Right cardiac atrium (tissue), 5 donors: ENCODE results near the gene PREX1. TPM values are rescaled to one million over a fixed set of nuclear protein-coding genes. Genes with fewer than 3 reads are reported as not detected.

Source experiments
- ATAC-seq, 2 donors: fragments of 200-7000 bp; cut with Tn5 transposase; one replicate each; pipeline versions ENCODE4 v1.8.0 to v1.9.1; 2020; ENCODE audit warnings: moderate library complexity in 2 of 2, mild to moderate bottlenecking in 1 of 2
- DNase-seq, 3 donors: peaks; one replicate each; pipeline ENCODE4 v3.0.0-alpha.2; 2020
- H3K27ac ChIP-seq: one replicate; pipeline ENCODE4 v1.5.1; 2013; ENCODE audit warnings: mild to moderate bottlenecking, low read length, control low read depth, moderate library complexity
- H3K27me3 ChIP-seq: one replicate; pipeline ENCODE4 v1.6.1; 2013; ENCODE audit not compliant: control insufficient read depth, insufficient read depth
- H3K4me1 ChIP-seq: one replicate; pipeline ENCODE4 v1.6.1; 2013; ENCODE audit warnings: low read length; ENCODE audit not compliant: control insufficient read depth, insufficient read depth
- H3K4me3 ChIP-seq: one replicate; pipeline ENCODE4 v1.5.1; 2013; ENCODE audit warnings: low read length, control low read depth
- H3K9me3 ChIP-seq: one replicate; pipeline ENCODE4 v1.6.1; 2013; ENCODE audit warnings: low read length; ENCODE audit not compliant: control insufficient read depth
- WGBS: extraction: QIAGEN DNeasy Blood & Tissue Kit; methylation state at CpG from one replicate; pipeline ENCODE4 v1.1.7; 2013; 5-methylcytosine and 5-hydroxymethylcytosine counted together
- intact Hi-C, 4 donors: fragments of 100-400 bp; cut with DNase I; formaldehyde crosslinking; loops; one replicate each; pipeline versions ENCODE4 v1.11.0 to v1.14.0; 2022 to 2023
- polyA plus RNA-seq: library from polyadenylated mRNA; stranded (reverse); fragments of 200-250 nt; gene quantifications from one replicate; pipeline ENCODE4 v1.2.3, GENCODE V29; 2013
- total RNA-seq, 4 donors: library from RNA; stranded (reverse); fragmentation: NEBNext Ultra II Directional; extraction: Animal tissue kit (Norgen Biotek cat#: 25700); gene quantifications; one replicate each; pipeline ENCODE4 v1.2.1, GENCODE V29; 2021
- donor health status: healthy with polysubstance abuse.
- donor health status: DM: no; HTN: yes; CAD: no.
- donor health status: DM: no; HTN: no; CAD: no.
- donor health status: DM: no; HTN: yes; CAD: no; lungs with severe emphysema.
- donor health status: DM: yes; HTN: yes; CAD: no.

PREX1 gene
- total and polyA plus RNA-seq, 5 donors = 9.0 to 16.2 (median 13.9) TPM

DNA sequence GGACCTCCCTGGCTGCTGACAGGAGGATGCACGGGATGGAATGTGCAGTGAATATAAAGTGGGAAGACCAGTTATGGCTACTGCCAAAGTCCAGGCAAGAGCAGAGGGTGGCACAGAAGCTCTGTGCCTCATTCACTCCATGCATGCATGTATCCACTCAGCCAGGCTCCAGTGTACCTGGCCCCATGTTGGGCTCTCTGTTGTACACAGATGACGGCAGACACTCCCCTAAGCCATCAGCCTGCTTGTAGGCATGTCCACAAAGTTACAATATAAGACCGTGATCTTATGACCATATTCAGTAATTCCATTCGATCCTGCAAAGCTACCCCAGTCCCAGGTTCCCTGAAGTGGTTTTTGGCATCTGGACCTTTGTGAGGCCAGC lies 116.8 kb downstream of the PREX1 start:
- ATAC-seq = no peak
- Histone ChIP-seq H3K4me1 (peaks cover 2% of the 10 kb centered on the region), H3K9me3 (no peaks in the 10 kb centered on the region), H3K27ac (no peak overlapping the region), H3K27me3 (no peaks in the 10 kb centered on the region), H3K4me3 (no peak overlapping the region)
- WGBS = 85% methylated on average over 4 of the region's 4 CpGs
- DNase-seq = no peak
- intact Hi-C loops = no loop called here

DNA sequence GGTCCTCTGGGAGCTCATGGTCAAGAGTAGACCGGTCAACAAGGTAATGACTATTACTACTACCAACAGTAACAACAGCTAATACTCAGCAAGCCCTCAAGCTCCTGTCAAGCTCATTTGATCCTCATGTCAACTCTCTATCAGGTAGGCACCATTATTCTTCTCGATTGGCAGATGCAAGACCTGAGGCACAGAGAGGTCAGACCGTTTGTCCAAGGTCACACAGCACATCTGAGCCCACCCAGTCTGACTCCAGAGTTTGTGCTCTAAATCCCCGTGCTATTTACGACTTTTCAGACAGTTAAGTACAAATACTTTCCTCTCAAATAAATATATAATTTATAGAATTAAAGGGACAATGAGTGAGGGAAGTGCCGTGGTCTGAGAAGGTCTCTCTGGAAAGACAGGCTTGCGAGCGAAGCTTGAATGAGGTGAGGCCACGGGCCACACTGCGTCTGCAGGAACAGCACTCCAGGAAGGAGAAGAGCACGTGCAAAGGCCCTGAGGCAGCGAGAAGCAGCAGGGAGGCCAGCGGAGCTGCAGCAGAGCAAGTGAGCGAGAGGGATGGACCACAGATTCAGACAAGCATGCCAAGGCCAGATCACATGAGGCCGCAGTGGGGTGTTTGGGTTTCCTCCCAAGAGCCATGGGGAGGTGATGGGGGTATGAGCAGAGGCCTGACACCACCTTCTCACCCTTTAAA lies 117.3 kb downstream of the PREX1 start:
- no peak overlapping the region for H3K27ac ChIP-seq
- H3K27me3 ChIP-seq = no peaks in the 10 kb centered on the region
- no peaks in the 10 kb centered on the region for H3K9me3 ChIP-seq
- no peak overlapping the region for H3K4me3 ChIP-seq
- H3K4me1 ChIP-seq = peaks cover 2% of the 10 kb centered on the region
- intact Hi-C loops = no loop called here
- no peak for DNase-seq
- 96% methylated on average over 15 of the region's 15 CpGs for WGBS
- ATAC-seq = no peak

DNA sequence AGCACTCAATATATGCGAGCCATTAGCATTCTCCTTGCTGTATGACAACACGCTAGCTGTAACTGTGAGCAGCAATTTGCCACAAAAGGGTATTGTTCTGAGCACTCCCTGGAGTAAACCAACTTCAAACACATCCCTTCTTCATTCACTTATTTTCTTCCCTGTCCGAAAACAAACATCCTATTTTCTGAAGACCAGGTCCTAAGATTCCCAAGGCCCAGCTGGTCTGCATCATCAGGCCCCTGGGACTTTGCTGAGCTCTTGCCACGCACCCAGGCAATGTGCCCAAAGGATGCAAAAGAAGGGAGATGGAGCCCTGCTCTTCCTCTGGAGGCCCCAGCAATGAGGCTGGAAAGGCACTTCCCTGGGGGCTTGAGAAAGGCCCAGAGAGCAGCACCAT lies 118.1 kb downstream of the PREX1 start:
- H3K27me3 ChIP-seq = no peaks in the 10 kb centered on the region
- peaks cover 2% of the 10 kb centered on the region for H3K4me1 ChIP-seq
- no peak for ATAC-seq
- WGBS = 76% methylated on average over 4 of the region's 4 CpGs
- intact Hi-C loops = no loop called here
- no peaks in the 10 kb centered on the region for H3K9me3 ChIP-seq
- H3K4me3 ChIP-seq = no peak overlapping the region
- no peak overlapping the region for H3K27ac ChIP-seq
- no peak for DNase-seq

DNA sequence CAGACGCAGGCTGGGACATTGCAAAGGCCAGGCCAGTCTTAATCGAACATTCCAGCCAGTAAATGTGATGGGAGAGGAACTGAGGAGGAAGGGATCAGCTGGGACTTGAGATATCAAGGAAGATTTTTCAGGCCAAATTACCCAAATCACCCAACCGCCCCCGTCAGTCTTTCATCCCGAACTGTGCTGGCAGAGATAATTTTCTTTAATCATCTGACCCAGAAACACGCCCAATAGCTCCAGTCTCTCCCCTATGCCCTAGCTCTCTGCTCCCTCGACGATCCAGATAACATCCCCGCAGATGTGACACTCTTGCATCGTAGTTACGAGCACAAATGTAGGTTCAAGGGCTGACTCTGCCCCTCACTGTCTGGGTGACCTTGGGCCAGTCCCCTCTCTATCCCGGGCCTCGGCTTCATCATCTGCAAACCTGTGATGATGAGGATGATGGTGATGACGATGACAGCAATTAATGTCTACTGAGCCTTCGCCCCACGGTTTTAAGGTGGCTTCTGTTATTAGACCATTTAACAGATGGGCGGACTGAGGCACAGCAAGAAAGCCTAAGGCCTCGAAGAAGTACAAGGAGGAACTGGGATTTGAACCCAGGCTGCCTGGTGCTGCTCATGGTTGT lies 118.6 kb downstream of the PREX1 start:
- H3K27me3 ChIP-seq = no peaks in the 10 kb centered on the region
- H3K27ac ChIP-seq = no peak overlapping the region
- peaks cover 2% of the 10 kb centered on the region for H3K4me1 ChIP-seq
- ATAC-seq (no peak), DNase-seq (no peak)
- H3K4me3 ChIP-seq = no peak overlapping the region
- WGBS = 70% methylated on average over 18 of the region's 18 CpGs
- intact Hi-C loops = no loop called here
- no peaks in the 10 kb centered on the region for H3K9me3 ChIP-seq

DNA sequence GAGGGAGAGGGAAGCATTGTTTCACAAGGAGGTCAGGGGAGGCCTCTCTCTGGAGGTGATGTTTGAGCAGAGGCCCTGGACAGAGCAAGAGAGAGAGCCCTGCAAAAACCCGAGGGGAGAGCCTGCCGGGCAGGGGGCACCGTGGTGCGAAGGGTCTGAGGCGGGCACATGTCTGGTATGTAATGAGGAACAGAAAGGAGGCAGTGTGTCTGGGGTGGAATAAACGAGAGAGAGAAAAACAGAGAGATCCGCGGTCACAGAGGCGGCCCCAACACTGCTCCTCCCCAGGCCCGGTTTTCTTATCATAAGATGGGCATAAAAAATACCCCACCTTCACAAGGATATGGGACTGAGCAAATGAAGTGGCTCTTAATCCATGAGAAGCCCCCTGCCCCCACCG lies 119.2 kb downstream of the PREX1 start:
- no peak for DNase-seq
- no peaks in the 10 kb centered on the region for H3K27me3 ChIP-seq
- peaks cover 6% of the 10 kb centered on the region for H3K4me1 ChIP-seq
- WGBS = 75% methylated on average over 11 of the region's 11 CpGs
- intact Hi-C loops = no loop called here
- H3K27ac ChIP-seq = no peak overlapping the region
- no peaks in the 10 kb centered on the region for H3K9me3 ChIP-seq
- no peak overlapping the region for H3K4me3 ChIP-seq
- no peak for ATAC-seq

DNA sequence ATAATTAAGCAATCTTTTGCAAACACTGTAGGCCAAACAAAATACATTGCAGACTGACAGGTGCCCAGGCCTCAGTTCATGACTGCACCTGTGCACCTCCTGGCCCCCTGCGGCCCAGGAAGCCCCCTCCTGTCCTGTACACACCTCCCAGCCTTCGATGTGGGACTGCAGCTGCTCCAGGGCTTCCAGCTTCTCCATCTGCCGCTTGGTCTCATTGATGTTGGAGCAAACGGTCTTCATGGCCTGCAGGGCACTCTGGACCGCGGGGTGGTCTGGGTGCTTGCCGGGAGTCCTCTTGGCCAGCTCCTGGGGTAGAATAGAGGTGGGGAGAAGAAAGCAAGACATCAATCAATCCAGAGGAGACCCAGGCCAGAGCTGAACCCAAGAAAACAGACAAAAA lies 119.7 kb downstream of the PREX1 start:
- H3K4me3 ChIP-seq = no peak overlapping the region
- no peak for DNase-seq
- no peak for ATAC-seq
- no peak overlapping the region for H3K27ac ChIP-seq
- intact Hi-C loops = no loop called here
- H3K9me3 ChIP-seq = no peaks in the 10 kb centered on the region
- H3K27me3 ChIP-seq = no peaks in the 10 kb centered on the region
- 96% methylated on average over 7 of the region's 7 CpGs for WGBS
- H3K4me1 ChIP-seq = peaks cover 9% of the 10 kb centered on the region

DNA sequence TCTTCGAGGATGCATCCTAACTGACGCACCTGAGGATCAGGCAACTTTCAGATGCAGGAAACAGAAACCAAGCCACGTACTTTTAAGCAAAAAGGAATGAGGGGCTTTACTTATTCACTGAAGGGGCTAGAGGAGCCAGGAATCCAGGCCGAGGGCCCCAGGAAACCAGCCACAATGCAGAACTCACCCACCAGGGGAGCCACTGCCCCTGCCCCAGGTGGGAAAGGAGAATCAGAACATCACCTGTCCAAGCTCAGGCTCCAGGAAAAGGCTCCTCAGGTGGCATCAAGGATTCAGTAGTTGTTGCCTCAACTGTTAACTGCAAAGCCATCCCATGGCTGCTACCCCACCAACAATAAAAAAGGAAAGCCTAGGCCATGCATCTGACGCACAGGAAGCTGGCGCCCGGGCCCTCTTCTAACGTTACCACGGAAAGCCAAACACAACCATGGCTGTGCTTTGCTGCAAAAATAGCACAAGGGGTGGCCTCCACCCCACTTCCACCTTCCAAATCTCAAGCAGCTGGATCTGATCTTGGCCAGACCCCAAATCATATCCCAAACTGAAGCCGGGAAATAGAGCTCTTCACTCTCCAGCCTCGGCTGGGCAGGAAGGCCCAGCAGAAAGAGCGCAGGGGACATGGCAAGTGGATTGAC lies 121.0 kb downstream of the PREX1 start:
- Histone ChIP-seq H3K4me3 (no peak overlapping the region), H3K4me1 (peaks cover 9% of the 10 kb centered on the region), H3K27ac (no peak overlapping the region), H3K9me3 (no peaks in the 10 kb centered on the region), H3K27me3 (no peaks in the 10 kb centered on the region)
- ATAC-seq (peak; percentile 64 to 79), DNase-seq (peak; percentile 59 to 81 (median 70))
- intact Hi-C loops = no loop called here
- 48% methylated on average over 12 of the region's 12 CpGs for WGBS

DNA sequence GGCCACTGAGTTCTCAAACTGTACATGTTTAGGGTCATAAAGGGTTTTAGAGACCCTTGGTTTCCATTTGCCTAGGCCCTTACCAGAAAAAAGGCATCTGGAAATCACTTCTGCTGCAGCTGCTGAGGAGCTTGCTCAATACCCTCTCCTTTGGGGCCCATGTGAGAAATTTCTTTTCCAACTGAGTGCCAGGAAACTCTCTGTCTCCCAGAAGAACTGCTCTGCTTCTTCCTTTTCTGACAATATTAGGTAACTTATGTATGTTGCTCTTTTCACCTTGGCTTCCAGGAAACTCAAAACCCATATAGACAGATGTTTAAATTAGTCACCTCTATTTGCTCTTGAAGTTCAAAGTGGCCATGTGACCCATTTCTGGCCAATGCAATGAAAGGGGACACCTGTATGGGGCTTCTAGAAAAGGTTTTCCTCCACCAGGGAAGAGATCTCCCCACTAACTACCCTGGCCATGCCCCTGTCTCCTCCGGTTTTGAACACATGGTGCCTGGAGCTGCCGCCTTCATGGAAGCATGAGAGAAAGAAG lies 121.6 kb downstream of the PREX1 start:
- no peak overlapping the region for H3K4me3 ChIP-seq
- H3K9me3 ChIP-seq = no peaks in the 10 kb centered on the region
- no peak overlapping the region for H3K27ac ChIP-seq
- no peak for ATAC-seq
- WGBS = 96% methylated on average over 2 of the region's 2 CpGs
- H3K4me1 ChIP-seq = peaks cover 9% of the 10 kb centered on the region
- intact Hi-C loops = no loop called here
- H3K27me3 ChIP-seq = no peaks in the 10 kb centered on the region
- no peak for DNase-seq

DNA sequence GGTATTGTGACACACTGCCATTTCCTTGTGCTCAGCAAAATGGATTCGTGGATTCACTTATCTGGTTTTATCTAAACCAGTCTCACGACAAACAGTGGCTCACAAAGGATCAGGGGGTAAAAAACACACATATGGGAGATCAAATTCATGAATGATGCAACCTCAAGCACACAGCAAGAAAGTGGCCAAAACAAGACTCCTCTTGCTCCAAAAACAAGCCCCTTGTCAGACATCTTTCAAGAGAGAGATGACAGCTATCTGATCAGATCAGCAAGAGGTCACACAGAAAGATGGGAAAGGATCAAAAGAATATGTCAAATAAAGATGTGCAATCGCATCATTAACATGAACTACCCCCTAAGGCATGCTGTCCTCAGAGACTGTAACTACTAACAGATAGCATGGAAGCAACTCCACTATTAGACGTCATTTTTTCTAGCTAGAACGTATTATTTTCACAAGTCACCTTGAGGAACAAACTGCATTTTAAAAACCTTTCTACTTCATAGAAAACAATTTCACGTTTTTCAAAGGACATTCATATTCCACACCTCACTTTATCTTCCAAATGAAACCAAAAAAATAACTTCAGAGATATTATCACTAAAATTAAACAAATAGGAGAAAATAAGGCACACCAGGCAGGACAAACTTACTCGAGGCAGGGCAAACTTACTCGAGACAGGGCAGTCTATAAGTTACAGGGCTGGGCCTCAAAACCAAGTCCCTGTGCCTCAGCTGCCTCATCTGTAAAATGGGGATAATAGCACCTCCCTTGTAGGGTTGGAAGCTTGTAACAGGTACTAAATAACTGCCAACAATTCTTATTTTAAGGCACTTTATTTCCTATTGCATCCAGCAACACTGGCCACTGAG lies 122.3 kb downstream of the PREX1 start:
- no peak overlapping the region for H3K27ac ChIP-seq
- DNase-seq (no peak), ATAC-seq (no peak)
- intact Hi-C loops = no loop called here
- H3K4me1 ChIP-seq = peaks cover 9% of the 10 kb centered on the region
- 79% methylated on average over 8 of the region's 8 CpGs for WGBS
- H3K4me3 ChIP-seq = no peak overlapping the region
- H3K27me3 ChIP-seq = no peaks in the 10 kb centered on the region
- no peaks in the 10 kb centered on the region for H3K9me3 ChIP-seq

DNA sequence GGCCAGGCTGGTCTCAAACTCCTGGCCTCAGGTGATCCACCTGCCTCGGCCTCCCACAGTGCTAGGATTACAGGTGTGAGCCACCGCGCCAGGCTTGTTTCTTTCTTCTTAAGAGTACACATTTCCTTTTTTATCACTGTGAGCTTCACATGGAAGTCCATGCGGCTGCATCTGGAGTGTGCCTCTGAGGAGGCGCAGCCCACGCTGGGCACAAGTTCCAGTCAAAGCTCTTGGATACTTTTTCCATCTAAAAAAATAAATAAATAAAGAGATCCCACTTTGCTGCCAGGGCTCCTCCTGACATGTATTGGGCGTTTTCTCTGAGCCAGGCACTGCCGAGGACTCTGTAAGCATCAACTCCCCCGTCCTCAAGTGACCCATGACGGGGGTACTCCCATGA lies 123.0 kb downstream of the PREX1 start:
- H3K9me3 ChIP-seq = no peaks in the 10 kb centered on the region
- 85% methylated on average over 10 of the region's 10 CpGs for WGBS
- intact Hi-C loops = no loop called here
- no peak overlapping the region for H3K27ac ChIP-seq
- ATAC-seq (no peak), DNase-seq (no peak)
- no peak overlapping the region for H3K4me3 ChIP-seq
- H3K27me3 ChIP-seq = no peaks in the 10 kb centered on the region
- peaks cover 9% of the 10 kb centered on the region for H3K4me1 ChIP-seq
